SKM-1 treated with dmso at 0.1 percent for 144 hours (cell line): ENCODE data around the gene KRT74.

ENCODE experiments used
- DNase-seq: peaks from one replicate; lab custom pipeline; 2025; ENCODE audit not compliant: unreplicated experiment; lab: John Stamatoyannopoulos, UW

KRT74 gene

GRCh38 chr12:52522346-52523011 is 51.2 kb downstream of the KRT74 start:
- no peak for DNase-seq

DNA sequence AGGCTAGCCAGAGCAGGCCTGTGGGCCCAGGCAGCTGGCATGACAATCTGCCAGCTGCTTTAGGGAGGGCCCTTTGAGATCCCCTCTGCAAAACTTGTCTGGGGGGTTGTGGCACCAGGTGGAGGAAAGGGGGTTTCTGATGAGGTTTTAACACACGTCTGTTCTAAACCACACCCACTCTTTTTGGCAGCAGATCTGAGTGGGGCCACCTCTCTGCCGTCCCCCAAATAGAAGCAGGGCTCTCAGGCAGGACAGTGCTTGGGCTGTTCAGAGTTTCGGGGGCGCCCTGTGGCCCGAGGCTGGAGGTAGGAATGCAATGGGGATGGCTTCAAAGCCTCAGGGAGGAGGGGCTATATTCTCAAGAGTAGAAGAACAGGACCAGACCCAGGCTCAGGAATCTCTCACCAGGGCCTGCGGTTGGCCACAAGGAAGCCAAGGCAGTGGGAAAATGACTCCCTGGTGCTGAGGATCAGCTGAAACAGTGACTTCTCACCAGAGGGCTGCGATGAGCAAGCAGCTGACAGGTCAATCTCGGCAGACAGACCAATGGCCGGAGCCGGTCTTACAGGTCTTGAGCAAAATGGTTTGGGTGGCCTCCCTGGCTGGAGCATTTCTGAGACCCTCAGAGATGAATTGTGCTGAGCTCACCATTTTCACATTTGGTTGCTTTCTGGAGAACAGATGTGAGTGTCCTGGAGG is 51.9 kb downstream of the KRT74 start:
- DNase-seq: no peak

DNA sequence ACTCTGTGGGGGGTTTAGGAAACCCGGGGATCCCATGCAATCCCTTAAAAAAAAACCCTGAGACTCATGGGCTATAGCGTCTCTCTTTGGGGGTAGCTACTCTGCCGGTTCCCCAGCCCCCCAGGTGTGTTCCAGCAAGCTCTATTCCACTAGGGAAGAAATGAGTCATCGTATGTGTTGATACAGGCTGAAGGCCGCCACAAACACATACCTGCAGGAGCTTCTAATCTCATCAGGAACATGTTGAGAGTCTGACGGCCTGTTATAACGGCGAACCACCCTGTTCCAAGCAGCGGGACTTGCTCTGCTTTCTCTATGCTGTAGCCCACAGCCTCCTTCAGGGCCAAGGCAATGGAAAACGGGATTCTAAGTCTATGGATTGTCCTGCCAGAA is 52.5 kb downstream of the KRT74 start:
- no peak for DNase-seq

DNA sequence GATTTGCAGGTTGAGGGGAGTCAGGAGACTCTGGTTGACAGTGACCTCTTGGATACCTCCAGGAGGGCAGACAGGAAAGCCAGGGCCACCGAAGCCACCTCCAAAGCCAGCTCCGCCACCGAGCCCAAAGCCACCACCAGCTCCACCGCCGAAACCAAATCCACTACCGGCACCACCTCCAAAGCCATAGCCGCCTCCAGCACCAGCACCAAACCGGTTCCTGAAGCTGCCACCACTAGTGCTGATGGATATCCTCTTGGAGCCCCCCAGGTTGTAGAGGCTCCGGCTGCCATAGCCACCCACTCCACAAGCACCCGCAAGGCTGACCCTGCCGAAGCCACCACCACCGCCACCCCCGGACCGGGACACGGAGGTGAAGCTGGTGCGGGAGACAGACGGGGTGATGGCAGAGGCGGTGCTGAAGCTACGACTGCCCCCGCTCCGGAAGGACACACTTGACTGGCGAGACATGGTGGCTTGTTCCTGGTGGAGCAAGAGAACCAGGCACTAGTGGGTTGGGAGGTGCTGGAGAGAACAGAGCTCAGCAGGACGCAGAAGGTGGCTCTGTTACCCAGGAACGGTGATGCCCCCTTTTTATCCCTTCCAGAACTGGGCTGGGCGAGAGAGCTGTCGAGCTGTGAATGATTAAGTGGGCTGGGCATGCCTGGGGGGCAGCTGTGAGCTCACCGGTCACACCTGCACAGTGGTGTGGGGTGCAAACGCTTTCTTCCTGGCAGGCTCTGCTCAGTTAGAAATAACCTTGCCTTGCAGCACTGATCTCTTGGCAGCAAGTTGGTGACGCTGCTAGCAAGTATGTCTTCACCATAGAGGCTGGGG is 53.6 kb downstream of the KRT74 start, which contains the start of gene KRT5:
KRT5 (minus strand) TSS at position 569 of the 837 bp plus-strand sequence; CDS start at position 471, 98 bp downstream.
- no peak for DNase-seq

DNA sequence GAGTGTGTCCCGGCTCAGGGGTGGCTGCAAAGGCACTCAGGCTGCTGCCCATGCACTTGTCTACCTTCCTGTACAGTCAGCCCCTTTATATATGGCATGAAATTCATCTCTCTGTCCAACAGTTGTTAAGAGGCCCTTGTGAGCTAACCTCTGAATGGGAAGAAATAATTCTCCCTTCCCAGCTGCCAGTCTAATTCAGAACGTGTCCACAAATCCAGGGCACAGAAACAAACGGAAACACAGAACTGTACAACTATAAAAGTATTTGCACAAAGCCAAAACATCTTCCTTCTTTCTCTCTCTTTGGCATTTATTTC is 54.3 kb downstream of the KRT74 start:
- DNase-seq: no peak

GRCh38 chr12:52518574-52519386 is 54.9 kb downstream of the KRT74 start:
- DNase-seq: no peak

DNA sequence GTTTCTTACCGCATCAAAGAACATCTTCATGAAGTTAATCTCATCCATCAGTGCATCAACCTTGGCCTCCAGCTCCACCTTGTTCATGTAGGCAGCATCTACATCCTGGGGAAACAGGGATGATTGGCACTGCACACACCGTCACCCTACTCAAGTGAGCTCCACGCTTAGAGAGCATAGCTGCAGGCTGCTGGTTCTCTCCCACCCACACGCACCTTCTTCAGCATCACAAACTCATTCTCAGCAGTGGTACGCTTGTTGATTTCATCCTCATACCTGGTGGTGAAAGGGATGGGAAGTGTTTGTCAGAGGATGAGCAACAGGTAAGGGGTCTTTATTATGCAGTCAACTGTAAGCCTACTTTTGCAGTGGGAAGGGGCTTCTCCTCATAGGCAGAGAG is 55.8 kb downstream of the KRT74 start:
- no peak for DNase-seq

- no peak for DNase-seq
Measured at GRCh38 chr12:52517005-52517835, 56.4 kb downstream of the KRT74 start.

GRCh38 chr12:52515927-52516831 is 57.5 kb downstream of the KRT74 start:
- no peak for DNase-seq
